ENCODE measurements around the gene HGF.

GRCh38 chr7:81725003-81725811, 44.6 kb downstream of the HGF start:
- TF ChIP-seq CTCF (conservative IDR thresholded peaks at IDR 0.05 in 1 of 2, IDR thresholded peaks at IDR 0.05 in 1 of 2; ENCODE audit: extremely low read depth in 1 of 2, insufficient read depth in 1 of 2, low read depth in 1 of 2, low read length in 2 of 2), result no peak
- TF ChIP-seq EZH2 (IDR thresholded peaks at IDR 0.05; ENCODE audit: borderline replicate concordance, low read length), result no peak
